HG03565 (cell line): Measurements from ENCODE around the gene TNRC6B.

ENCODE experiments used
- ATAC-seq: cut with Tn5 transposase; IDR thresholded peaks from one replicate; pipeline ENCODE4 v1.9.1; 2021; ENCODE audit warnings: mild to moderate bottlenecking, moderate library complexity; ENCODE audit not compliant: unreplicated experiment

The TNRC6B gene

GRCh38 chr22:40323681-40324171 lies 146.0 kb downstream of the TNRC6B start:
- no peak for ATAC-seq

- ATAC-seq = no peak
These were observed 147.0 kb downstream of the TNRC6B start for GRCh38 chr22:40324468-40325305.

GRCh38 chr22:40325315-40325714 lies 147.6 kb downstream of the TNRC6B start:
- ATAC-seq = no peak

GRCh38 chr22:40326905-40327735 lies 149.4 kb downstream of the TNRC6B start:
- ATAC-seq = no peak

- ATAC-seq = no peak
These were observed 151.1 kb downstream of the TNRC6B start for GRCh38 chr22:40328546-40329456.

- no peak for ATAC-seq
These were observed 151.7 kb downstream of the TNRC6B start for GRCh38 chr22:40329466-40329865.

- ATAC-seq = no peak
These were observed 152.4 kb downstream of the TNRC6B start for GRCh38 chr22:40330086-40330485.

- ATAC-seq = no peak
These were observed 152.9 kb downstream of the TNRC6B start for GRCh38 chr22:40330615-40331014.

- no peak for ATAC-seq
These were observed 154.0 kb downstream of the TNRC6B start for GRCh38 chr22:40331706-40332105.

GRCh38 chr22:40332319-40332781 lies 154.6 kb downstream of the TNRC6B start:
- ATAC-seq = no peak

- no peak for ATAC-seq
These were observed 156.3 kb downstream of the TNRC6B start for GRCh38 chr22:40334060-40334459.

- ATAC-seq = no peak
These were observed 157.2 kb downstream of the TNRC6B start for GRCh38 chr22:40334899-40335298.

GRCh38 chr22:40335358-40335757 lies 157.6 kb downstream of the TNRC6B start:
- no peak for ATAC-seq

- ATAC-seq = no peak
These were observed 162.3 kb downstream of the TNRC6B start for GRCh38 chr22:40340044-40340443.

- ATAC-seq = no peak
These were observed 163.9 kb downstream of the TNRC6B start for GRCh38 chr22:40341604-40342003.

GRCh38 chr22:40342521-40342920 lies 164.8 kb downstream of the TNRC6B start:
- no peak for ATAC-seq

- no peak for ATAC-seq
These were observed 167.5 kb downstream of the TNRC6B start for GRCh38 chr22:40345271-40345670.

GRCh38 chr22:40345815-40346184 lies 168.1 kb downstream of the TNRC6B start:
- ATAC-seq = peak; percentile 11

GRCh38 chr22:40346185-40347118 lies 168.7 kb downstream of the TNRC6B start, which contains the start of gene ADSL:
TSS of gene ADSL (plus strand) at chr22:40346500. CDS start at chr22:40346559, 59 bp downstream.
- peak; percentile 62 for ATAC-seq
